B cell (primary cell): Measurements from ENCODE around the gene HAGH. TPM values are rescaled to one million over a fixed set of nuclear protein-coding genes. Genes with fewer than 3 reads are reported as not detected.

Experiments used
- ATAC-seq: fragments of 200-7000 bp; cut with Tn5 transposase; one replicate; pipeline ENCODE4 v1.10.0; 2021; ENCODE audit warnings: low read depth, mild to moderate bottlenecking, moderate number of reproducible peaks, moderate library complexity
- CTCF ChIA-PET: fragments of 350-600 bp; sonication (Branson Sonifier 250); formaldehyde crosslinking; loops from one replicate; lab custom pipeline; 2021; ENCODE audit warnings: antibody characterized with exemption, inconsistent platforms; lab: Charles Lee
- POLR2A ChIA-PET: fragments of 350-600 bp; sonication (Branson Sonifier 250); formaldehyde crosslinking; loops from one replicate; lab custom pipeline; 2021; ENCODE audit warnings: antibody characterized with exemption; lab: Charles Lee
- DNase-seq: peaks from one replicate; pipeline ENCODE4 v3.0.0; 2013
- H2AFZ ChIP-seq: 2 replicates; pipeline ENCODE4 v1.6.1; 2012; ENCODE audit warnings: mild to moderate bottlenecking, low read depth, low read length; ENCODE audit not compliant: insufficient read depth, poor library complexity, severe bottlenecking
- H3K27ac ChIP-seq, 2 donors: 1 replicate in 1 of 2; 2 replicates in 1 of 2; pipeline ENCODE4 v1.5.1; 2012 to 2013; ENCODE audit warnings: low read length in 2 of 2, mild to moderate bottlenecking in 2 of 2, moderate library complexity in 1 of 2
- H3K27me3 ChIP-seq, 4 experiments: fragments of 200-600 bp in 1 of 4; sonication (generic) in 1 of 4; replicated peaks in 1 of 4; 1 replicate in 2 of 4; 2 replicates in 2 of 4; pipeline versions ENCODE4 v1.6.1 to v1.7.0; 2013 to 2016; ENCODE audit warnings: low read length in 3 of 4, mild to moderate bottlenecking in 2 of 4, mixed read lengths in 1 of 4, moderate library complexity in 1 of 4; ENCODE audit not compliant: insufficient read depth in 4 of 4, control insufficient read depth in 3 of 4; ENCODE audit errors: control extremely low read depth in 1 of 4
- H3K36me3 ChIP-seq, 2 experiments: replicated peaks in 1 of 2; 1 replicate in 1 of 2; 2 replicates in 1 of 2; pipeline versions ENCODE4 v1.6.1 to v1.7.1; 2013; ENCODE audit warnings: low read length in 1 of 2; ENCODE audit not compliant: insufficient read depth in 2 of 2, control insufficient read depth in 1 of 2; ENCODE audit errors: control extremely low read depth in 1 of 2, extremely low read depth in 1 of 2
- H3K4me1 ChIP-seq, 2 donors: fragments of 200-600 bp in 1 of 2; sonication (generic) in 1 of 2; 1 replicate in 1 of 2; 2 replicates in 1 of 2; pipeline versions ENCODE4 v1.5.1 to v1.6.1; 2013 to 2017; ENCODE audit warnings: low read length in 2 of 2; ENCODE audit not compliant: control insufficient read depth in 2 of 2, insufficient read depth in 2 of 2
- H3K4me2 ChIP-seq: replicated peaks from 2 replicates; pipeline ENCODE3; 2012; ENCODE audit warnings: mild to moderate bottlenecking, low read depth, low read length; ENCODE audit not compliant: poor library complexity, severe bottlenecking
- H3K4me3 ChIP-seq, 5 experiments: fragments of 200-600 bp in 1 of 5; sonication (generic) in 1 of 5; 1 replicate in 3 of 5; 2 replicates in 2 of 5; pipeline versions ENCODE4 v1.5.1 to v1.7.0; 2011 to 2016; ENCODE audit warnings: low read length in 4 of 5, mild to moderate bottlenecking in 4 of 5, low read depth in 2 of 5, control low read depth in 1 of 5, moderate library complexity in 1 of 5; ENCODE audit not compliant: insufficient read depth in 1 of 5; ENCODE audit errors: control extremely low read depth in 1 of 5, extremely low read depth in 1 of 5
- H3K79me2 ChIP-seq: fragments of 200-600 bp; sonication (generic); one replicate; pipeline ENCODE4 v1.6.0; 2016; ENCODE audit warnings: low read length; ENCODE audit not compliant: control insufficient read depth, insufficient read depth
- H3K9ac ChIP-seq: fragments of 200-600 bp; sonication (generic); 2 replicates; pipeline ENCODE4 v1.6.1; 2017; ENCODE audit warnings: mild to moderate bottlenecking, low read length, moderate library complexity
- H3K9me3 ChIP-seq, 3 donors: one replicate each; pipeline versions ENCODE4 v1.6.1 to v1.7.1; 2013; ENCODE audit warnings: low read length in 2 of 3; ENCODE audit not compliant: control insufficient read depth in 2 of 3, insufficient read depth in 1 of 3; ENCODE audit errors: control extremely low read depth in 1 of 3
- H4K20me1 ChIP-seq: 2 replicates; pipeline ENCODE4 v1.6.0; 2012; ENCODE audit warnings: mild to moderate bottlenecking, low read length; ENCODE audit not compliant: insufficient read depth, control insufficient read depth, poor library complexity, severe bottlenecking
- H3K27ac Mint-ChIP-seq: one replicate; pipeline ENCODE4 v1.8.0; 2021; ENCODE audit warnings: mixed read lengths
- H3K27me3 Mint-ChIP-seq: one replicate; pipeline ENCODE4 v1.8.0; 2021; ENCODE audit warnings: mixed read lengths
- H3K4me1 Mint-ChIP-seq: one replicate; pipeline ENCODE4 v1.8.0; 2021; ENCODE audit warnings: mixed read lengths
- H3K4me3 Mint-ChIP-seq: one replicate; pipeline ENCODE4 v1.8.0; 2021; ENCODE audit warnings: mixed read lengths
- H3K9me3 Mint-ChIP-seq: one replicate; pipeline ENCODE4 v1.8.0; 2022; ENCODE audit warnings: mixed read lengths; ENCODE audit not compliant: insufficient read depth
- EZH2 ChIP-seq: IDR thresholded peaks from 2 replicates; pipeline ENCODE4 v1.6.1; 2012; ENCODE audit warnings: borderline replicate concordance, low read depth, mild to moderate bottlenecking, moderate library complexity, low read length; ENCODE audit not compliant: insufficient read depth, poor library complexity, severe bottlenecking
- WGBS: methylation state at CpG from one replicate; pipeline ENCODE4 v1.1.5; 2013; ENCODE audit warnings: missing lambda C conversion rate; ENCODE audit not compliant: insufficient coverage; 5-methylcytosine and 5-hydroxymethylcytosine counted together
- intact Hi-C: fragments of 100-400 bp; cut with micrococcal nuclease; formaldehyde crosslinking; loops from one replicate; pipeline ENCODE4 v1.10.0; 2022
- polyA plus RNA-seq: library from polyadenylated mRNA; depleted of rRNA; stranded (reverse); fragments of >200 nt; gene quantifications from 2 replicates; pipeline ENCODE4 v1.2.3, GENCODE V29; 2012
- total RNA-seq, 2 donors: library from RNA; stranded (reverse); fragments of 120-200 nt in 1 of 2; gene quantifications; 1 replicate in 1 of 2; 2 replicates in 1 of 2; pipeline versions ENCODE4 v1.2.3 to v1.2.4, GENCODE V29; 2013 to 2022
- TF ChIP-seq, protein P1 (sequence below): fragments of 200-600 bp; IDR thresholded peaks from one replicate; pipeline ENCODE4 v1.8.0; 2022; ENCODE audit warnings: antibody characterized with exemption, mild to moderate bottlenecking

The HAGH gene
- total and polyA plus RNA-seq, 2 donors (not counting 1 experiment from before 2014, with no cell fraction given): 50.6 to 74.2 TPM

DNA sequence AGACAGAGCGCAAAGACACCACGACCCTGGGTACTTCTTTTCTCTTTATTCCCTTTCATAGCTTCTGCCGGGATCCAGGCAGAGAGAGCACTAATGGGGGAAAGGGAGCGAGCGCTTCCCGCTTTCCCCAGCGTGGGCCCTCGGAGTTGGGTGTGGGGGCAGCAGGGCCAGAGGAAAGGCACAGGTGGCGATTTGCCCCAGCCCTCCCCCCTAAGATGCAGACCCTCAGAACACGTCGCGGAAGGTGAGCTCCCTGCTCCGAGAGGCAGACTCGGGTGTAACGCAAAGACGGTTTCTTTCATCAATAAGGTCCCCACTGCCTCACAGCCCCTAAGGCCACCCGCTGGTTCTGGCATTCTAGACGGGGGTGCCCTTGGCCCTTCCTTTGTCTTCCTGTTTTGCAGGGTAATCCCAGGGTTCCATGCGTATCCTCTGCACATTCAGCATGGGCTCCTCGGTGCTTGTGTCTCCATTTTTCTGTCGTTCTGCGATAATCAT lies 54.7 kb downstream of the HAGH start:
- no peaks in the 10 kb centered on the region for H3K27me3 ChIP-seq
- peak overlapping the region; percentile 84 for H3K9ac ChIP-seq
- peaks cover 31% of the 10 kb centered on the region for H3K79me2 ChIP-seq
- TF ChIP-seq EZH2: no peak
- H3K4me2 ChIP-seq: peak overlapping the region; percentile 99
- H3K4me1 ChIP-seq: peaks cover 22 to 32% of the 10 kb centered on the region in 2 donors
- H3K27ac Mint-ChIP-seq: peak overlapping the region; percentile 97
- H3K27ac ChIP-seq: peak overlapping the region; percentile 22 to 90
- H3K36me3 ChIP-seq: peaks cover 0 to 29% of the 10 kb centered on the region in 2 experiments
- no peaks in the 10 kb centered on the region for H3K9me3 Mint-ChIP-seq
- ChIA-PET POLR2A (interaction anchor here (1.5 to 4.4 kb wide), 2 partner anchors 11 to 66 kb away, joined by 14 to 27 read pairs; partner anchors contain the start of genes MAPK8IP3, NUBP2 and SPSB3), CTCF (interaction anchor here (0.6 to 3.2 kb wide), 4 partner anchors 9 to 717 kb away, joined by 3 to 15 read pairs (median 6); partner anchors contain the start of genes MAPK8IP3, NUBP2 and SPSB3)
- H3K9me3 ChIP-seq: no peaks in the 10 kb centered on the region
- WGBS: 24% methylated on average over 17 of the region's 22 CpGs
- peaks cover 24% of the 10 kb centered on the region for H3K4me1 Mint-ChIP-seq
- H3K27me3 Mint-ChIP-seq: no peaks in the 10 kb centered on the region
- peak; percentile 53 for DNase-seq
- peak overlapping the region; percentile 3 to 87 (median 82) for H3K4me3 ChIP-seq
- no peak for ATAC-seq
- intact Hi-C loops: loop anchor here (1.0 to 5.0 kb wide), 5 partner anchors 55 to 360 kb away; partner anchors contain the start of genes FAHD1, HAGH, JPT2 and MAPK8IP3
- H3K4me3 Mint-ChIP-seq: peak overlapping the region; percentile 95
- H2AFZ ChIP-seq: peak overlapping the region; percentile 81
- peaks cover 56% of the 10 kb centered on the region for H4K20me1 ChIP-seq

DNA sequence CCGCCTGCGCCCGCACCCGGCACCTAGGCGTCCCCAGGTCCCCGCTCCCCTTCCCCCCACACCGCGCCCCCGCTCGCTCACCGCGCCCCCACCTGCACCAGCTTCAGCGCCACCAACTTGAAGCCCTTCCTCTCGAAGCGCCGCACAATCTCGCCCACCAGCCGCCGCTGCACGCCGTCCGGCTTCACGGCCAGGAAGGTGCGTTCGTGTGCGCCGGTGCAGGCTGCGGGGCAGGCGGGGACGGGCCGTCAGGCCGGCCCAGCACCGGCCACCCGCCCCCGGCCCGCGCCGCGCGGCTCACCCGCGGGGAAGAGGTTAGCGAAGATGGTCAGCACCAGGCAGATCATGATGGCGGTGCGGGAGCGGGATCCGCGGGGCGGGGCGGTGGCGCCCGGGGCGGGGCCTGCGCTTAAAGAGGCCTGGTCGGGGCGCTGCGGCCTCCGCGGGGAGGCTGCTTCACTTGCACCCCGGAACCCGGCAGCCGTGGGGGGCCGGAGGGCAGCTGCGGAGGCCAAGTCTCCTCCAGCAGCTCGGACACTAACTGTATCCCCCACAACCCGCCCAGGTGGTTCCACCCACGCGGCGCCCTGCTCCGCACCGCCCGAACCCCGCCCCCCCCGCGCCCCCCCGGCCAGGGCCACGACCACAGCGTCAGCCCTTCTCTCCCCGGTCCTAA lies 55.3 kb downstream of the HAGH start, which contains the start of gene NME3:
NME3 (minus strand) TSS at position 356 of the 676 bp plus-strand sequence; CDS start at position 347, 9 bp downstream.
- Histone ChIP-seq H3K79me2 (peaks cover 29% of the 10 kb centered on the region), H3K9me3 (no peaks in the 10 kb centered on the region), H3K27ac (peak within 1 kb of the TSS; percentile 38 to 90), H3K36me3 (peaks cover 0 to 30% of the 10 kb centered on the region in 2 experiments), H3K4me1 (peaks cover 22 to 32% of the 10 kb centered on the region in 2 donors), H4K20me1 (peaks cover 50% of the 10 kb centered on the region), H3K27me3 (no peaks in the 10 kb centered on the region), H3K4me2 (peak within 1 kb of the TSS; percentile 99), H3K9ac (peak within 1 kb of the TSS; percentile 84), H2AFZ (peak within 1 kb of the TSS; percentile 81), H3K4me3 (peak within 1 kb of the TSS; percentile 53 to 87 (median 82))
- TF ChIP-seq, protein P1, sequence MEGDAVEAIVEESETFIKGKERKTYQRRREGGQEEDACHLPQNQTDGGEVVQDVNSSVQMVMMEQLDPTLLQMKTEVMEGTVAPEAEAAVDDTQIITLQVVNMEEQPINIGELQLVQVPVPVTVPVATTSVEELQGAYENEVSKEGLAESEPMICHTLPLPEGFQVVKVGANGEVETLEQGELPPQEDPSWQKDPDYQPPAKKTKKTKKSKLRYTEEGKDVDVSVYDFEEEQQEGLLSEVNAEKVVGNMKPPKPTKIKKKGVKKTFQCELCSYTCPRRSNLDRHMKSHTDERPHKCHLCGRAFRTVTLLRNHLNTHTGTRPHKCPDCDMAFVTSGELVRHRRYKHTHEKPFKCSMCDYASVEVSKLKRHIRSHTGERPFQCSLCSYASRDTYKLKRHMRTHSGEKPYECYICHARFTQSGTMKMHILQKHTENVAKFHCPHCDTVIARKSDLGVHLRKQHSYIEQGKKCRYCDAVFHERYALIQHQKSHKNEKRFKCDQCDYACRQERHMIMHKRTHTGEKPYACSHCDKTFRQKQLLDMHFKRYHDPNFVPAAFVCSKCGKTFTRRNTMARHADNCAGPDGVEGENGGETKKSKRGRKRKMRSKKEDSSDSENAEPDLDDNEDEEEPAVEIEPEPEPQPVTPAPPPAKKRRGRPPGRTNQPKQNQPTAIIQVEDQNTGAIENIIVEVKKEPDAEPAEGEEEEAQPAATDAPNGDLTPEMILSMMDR: no peak
- no peak for TF ChIP-seq EZH2
- under 1% methylated on average over 70 of the region's 79 CpGs for WGBS
- intact Hi-C loops: loop anchor here (1.0 to 5.0 kb wide), 3 partner anchors 93 to 359 kb away; partner anchors contain the start of genes JPT2 and UNKL
- H3K4me1 Mint-ChIP-seq: peaks cover 24% of the 10 kb centered on the region
- POLR2A ChIA-PET: interaction anchor here (1.4 to 4.4 kb wide), 3 partner anchors 11 to 350 kb away, joined by 3 to 27 read pairs (median 14); partner anchors contain the start of genes MAPK8IP3, NUBP2 and SPSB3
- peak within 1 kb of the TSS; percentile 97 for H3K27ac Mint-ChIP-seq
- DNase-seq (peak; percentile 82), ATAC-seq (peak; percentile 53)
- H3K9me3 Mint-ChIP-seq: no peaks in the 10 kb centered on the region
- H3K4me3 Mint-ChIP-seq: peak within 1 kb of the TSS; percentile 95
- CTCF ChIA-PET: interaction anchor here (1.0 to 3.2 kb wide), 3 partner anchors 11 to 65 kb away, joined by 4 to 15 read pairs (median 8); partner anchors contain the start of genes MAPK8IP3, NUBP2 and SPSB3
- no peaks in the 10 kb centered on the region for H3K27me3 Mint-ChIP-seq
